ENCODE measurements around the gene BSDC1. TPM values are rescaled to one million over a fixed set of nuclear protein-coding genes. Genes with fewer than 3 reads are reported as not detected.
"Not testable (repeated sequence)": the region's sequence is repeated elsewhere in the genome, so short reads cannot be mapped to it uniquely, and the experiment has no call there.

BSDC1 gene
- total RNA-seq, 1 donor from 2014 or later, result 63.2 TPM

- Histone ChIP-seq H3K36me3 (peaks cover 24% of the 10 kb centered on the region), H3K27me3 (ENCODE audit: low read depth) (no peaks in the 10 kb centered on the region), H3K27ac (no peak overlapping the region), H3K4me1 (peaks cover 15% of the 10 kb centered on the region), H3K9me3 (no peaks in the 10 kb centered on the region), H3K4me3 (peak overlapping the region; percentile 44)
- DNase-seq, result no peak
- ATAC-seq, result peak in 1 of 2 donors; percentile 23
- intact Hi-C loops (cut with DNase I), result no loop called here
- TF ChIP-seq, protein P1, sequence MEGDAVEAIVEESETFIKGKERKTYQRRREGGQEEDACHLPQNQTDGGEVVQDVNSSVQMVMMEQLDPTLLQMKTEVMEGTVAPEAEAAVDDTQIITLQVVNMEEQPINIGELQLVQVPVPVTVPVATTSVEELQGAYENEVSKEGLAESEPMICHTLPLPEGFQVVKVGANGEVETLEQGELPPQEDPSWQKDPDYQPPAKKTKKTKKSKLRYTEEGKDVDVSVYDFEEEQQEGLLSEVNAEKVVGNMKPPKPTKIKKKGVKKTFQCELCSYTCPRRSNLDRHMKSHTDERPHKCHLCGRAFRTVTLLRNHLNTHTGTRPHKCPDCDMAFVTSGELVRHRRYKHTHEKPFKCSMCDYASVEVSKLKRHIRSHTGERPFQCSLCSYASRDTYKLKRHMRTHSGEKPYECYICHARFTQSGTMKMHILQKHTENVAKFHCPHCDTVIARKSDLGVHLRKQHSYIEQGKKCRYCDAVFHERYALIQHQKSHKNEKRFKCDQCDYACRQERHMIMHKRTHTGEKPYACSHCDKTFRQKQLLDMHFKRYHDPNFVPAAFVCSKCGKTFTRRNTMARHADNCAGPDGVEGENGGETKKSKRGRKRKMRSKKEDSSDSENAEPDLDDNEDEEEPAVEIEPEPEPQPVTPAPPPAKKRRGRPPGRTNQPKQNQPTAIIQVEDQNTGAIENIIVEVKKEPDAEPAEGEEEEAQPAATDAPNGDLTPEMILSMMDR (IDR thresholded peaks at IDR 0.05), result no peak
Measured at GRCh38 chr1:32361308-32361673, 33.0 kb downstream of the BSDC1 start.

DNA sequence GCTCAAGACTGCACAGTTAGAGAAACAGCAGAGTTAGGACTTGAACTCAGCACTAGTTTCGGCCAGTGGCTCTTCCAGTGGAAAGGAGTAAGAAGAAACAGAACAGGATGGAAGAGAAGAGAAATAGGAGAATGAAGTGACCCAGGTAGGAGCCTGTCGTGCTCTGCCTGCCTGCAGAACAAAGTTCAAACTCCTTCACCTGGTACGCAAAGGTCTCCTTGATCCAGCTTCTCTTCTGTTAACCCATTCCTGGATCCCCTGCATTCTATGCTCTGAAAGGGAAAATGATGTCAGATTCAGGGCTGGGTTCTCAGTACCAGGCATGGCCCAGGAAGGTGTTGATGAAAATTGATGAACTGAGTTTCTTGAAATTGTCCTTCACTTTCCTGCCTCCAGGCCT lies 35.8 kb downstream of the BSDC1 start:
- Histone ChIP-seq H3K36me3 (peaks cover 2% of the 10 kb centered on the region), H3K27me3 (ENCODE audit: low read depth) (no peaks in the 10 kb centered on the region), H3K9me3 (no peaks in the 10 kb centered on the region), H3K27ac (no peak overlapping the region), H3K4me3 (no peak overlapping the region), H3K4me1 (peaks cover 20% of the 10 kb centered on the region)
- TF ChIP-seq, protein P1 (IDR thresholded peaks at IDR 0.05), result no peak
- intact Hi-C loops (cut with DNase I), result no loop called here
- no peak for DNase-seq
- ATAC-seq, result no peak

DNA sequence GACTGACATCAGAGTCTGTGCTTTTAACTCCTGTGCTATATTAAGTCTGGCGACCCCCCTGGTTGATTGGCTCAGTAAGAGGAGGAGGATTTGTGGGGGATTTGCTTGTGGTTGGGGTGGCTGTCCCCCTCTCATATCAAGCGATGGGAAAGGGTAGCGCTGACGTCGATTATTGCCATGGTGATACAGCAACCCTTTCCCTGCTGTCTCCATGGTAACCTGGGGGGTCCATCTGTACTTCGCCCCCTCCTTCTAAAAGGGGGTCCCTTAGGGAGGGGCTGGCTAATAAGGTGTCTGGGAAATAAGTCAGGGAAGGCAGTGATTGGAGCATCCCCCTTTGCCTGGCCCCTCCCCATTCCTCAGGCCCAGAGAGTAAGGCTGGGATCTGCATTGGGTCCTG lies 36.6 kb downstream of the BSDC1 start:
- TF ChIP-seq, protein P1 (IDR thresholded peaks at IDR 0.05), result no peak
- DNase-seq, result no peak
- Histone ChIP-seq H3K27me3 (ENCODE audit: low read depth) (no peaks in the 10 kb centered on the region), H3K36me3 (no peaks in the 10 kb centered on the region), H3K4me1 (peaks cover 27% of the 10 kb centered on the region), H3K4me3 (no peak overlapping the region), H3K27ac (no peak overlapping the region), H3K9me3 (no peaks in the 10 kb centered on the region)
- intact Hi-C loops (cut with DNase I), result no loop called here
- ATAC-seq, result no peak

GRCh38 chr1:32356478-32356877 lies 37.8 kb downstream of the BSDC1 start:
- no peak for ATAC-seq
- H3K27me3 ChIP-seq (ENCODE audit: low read depth), result no peaks in the 10 kb centered on the region
- intact Hi-C loops (cut with DNase I), result no loop called here
- no peaks in the 10 kb centered on the region for H3K9me3 ChIP-seq
- no peaks in the 10 kb centered on the region for H3K36me3 ChIP-seq
- no peak overlapping the region for H3K27ac ChIP-seq
- no peak overlapping the region for H3K4me3 ChIP-seq
- peaks cover 24% of the 10 kb centered on the region for H3K4me1 ChIP-seq
- no peak for DNase-seq
- TF ChIP-seq, protein P1 (IDR thresholded peaks at IDR 0.05), result no peak

GRCh38 chr1:32355778-32356177 lies 38.5 kb downstream of the BSDC1 start:
- H3K9me3 ChIP-seq; intact Hi-C loops (cut with DNase I); H3K27me3 ChIP-seq (ENCODE audit: low read depth); H3K4me3 ChIP-seq; ATAC-seq; DNase-seq; H3K27ac ChIP-seq; H3K36me3 ChIP-seq: not testable (repeated sequence)
- peaks cover 23% of the 10 kb centered on the region for H3K4me1 ChIP-seq

GRCh38 chr1:32353886-32354570 lies 40.2 kb downstream of the BSDC1 start:
- TF ChIP-seq, protein P1 (IDR thresholded peaks at IDR 0.05), result no peak
- Histone ChIP-seq H3K9me3 (no peaks in the 10 kb centered on the region), H3K27me3 (ENCODE audit: low read depth) (no peaks in the 10 kb centered on the region), H3K4me1 (peaks cover 41% of the 10 kb centered on the region), H3K36me3 (no peaks in the 10 kb centered on the region), H3K4me3 (no peak overlapping the region), H3K27ac (no peak overlapping the region)
- intact Hi-C loops (cut with DNase I), result no loop called here
- ATAC-seq (no peak), DNase-seq (no peak)
